Neuronal stem cell (in vitro differentiated cells): ENCODE measurements around the gene PDE2A.

Source experiments
- DNase-seq: peaks from one replicate; pipeline ENCODE4 v3.0.0-alpha.2; 2013; ENCODE audit warnings: low spot score
- H2AFZ ChIP-seq: one replicate; pipeline ENCODE4 v1.6.1; 2013; ENCODE audit warnings: mild to moderate bottlenecking, low read length, inconsistent platforms
- H2AK5ac ChIP-seq: 2 replicates; pipeline ENCODE4 v1.6.1; 2013; ENCODE audit warnings: low read depth, mild to moderate bottlenecking, inconsistent platforms, low read length, moderate library complexity, mixed read lengths
- H2BK120ac ChIP-seq: 2 replicates; pipeline ENCODE4 v1.6.1; 2013; ENCODE audit warnings: low read depth, mild to moderate bottlenecking, inconsistent platforms, low read length, moderate library complexity, mixed read lengths
- H2BK12ac ChIP-seq: one replicate; pipeline ENCODE4 v1.6.1; 2013; ENCODE audit warnings: low read length, inconsistent platforms
- H2BK15ac ChIP-seq: 2 replicates; pipeline ENCODE4 v1.6.1; 2013; ENCODE audit warnings: mild to moderate bottlenecking, low read length, inconsistent platforms, mixed read lengths
- H2BK5ac ChIP-seq: one replicate; pipeline ENCODE4 v1.6.1; 2013; ENCODE audit warnings: inconsistent platforms, mild to moderate bottlenecking, low read length, moderate library complexity
- H3K14ac ChIP-seq: one replicate; pipeline ENCODE4 v1.6.1; 2013; ENCODE audit warnings: low read length, inconsistent platforms
- H3K18ac ChIP-seq: 2 replicates; pipeline ENCODE4 v1.6.1; 2013; ENCODE audit warnings: low read length, inconsistent platforms
- H3K23ac ChIP-seq: 2 replicates; pipeline ENCODE4 v1.6.1; 2013; ENCODE audit warnings: low read depth, mild to moderate bottlenecking, mixed read lengths, low read length, inconsistent platforms; ENCODE audit not compliant: poor library complexity
- H3K27ac ChIP-seq: replicated peaks from 3 replicates; pipeline ENCODE4 v1.5.1; 2013; ENCODE audit warnings: low read length, inconsistent platforms
- H3K27me3 ChIP-seq, 3 experiments: 2 replicates each; pipeline ENCODE4 v1.6.1; 2013; ENCODE audit warnings: low read length in 3 of 3, mild to moderate bottlenecking in 2 of 3, inconsistent platforms in 1 of 3, low read depth in 1 of 3, mixed read lengths in 1 of 3, moderate library complexity in 1 of 3; ENCODE audit not compliant: control insufficient read depth in 3 of 3, insufficient read depth in 3 of 3
- H3K36me3 ChIP-seq, 2 donors: replicated peaks in 1 of 2; 2 replicates each; pipeline ENCODE4 v1.6.1; 2013; ENCODE audit warnings: low read length in 2 of 2; ENCODE audit not compliant: control insufficient read depth in 2 of 2, insufficient read depth in 2 of 2
- H3K4ac ChIP-seq: 2 replicates; pipeline ENCODE4 v1.6.1; 2013; ENCODE audit warnings: inconsistent platforms, mild to moderate bottlenecking, low read length, moderate library complexity
- H3K4me1 ChIP-seq, 2 donors: 1 replicate in 1 of 2; 2 replicates in 1 of 2; pipeline ENCODE4 v1.6.1; 2013; ENCODE audit warnings: low read length in 2 of 2, low read depth in 1 of 2; ENCODE audit not compliant: control insufficient read depth in 2 of 2, insufficient read depth in 1 of 2
- H3K4me2 ChIP-seq: one replicate; pipeline ENCODE4 v1.6.1; 2013; ENCODE audit warnings: mild to moderate bottlenecking, low read length, inconsistent platforms; ENCODE audit not compliant: insufficient read depth, poor library complexity, severe bottlenecking
- H3K4me3 ChIP-seq, 2 donors: 2 replicates each; pipeline ENCODE4 v1.5.1; 2013; ENCODE audit warnings: low read length in 2 of 2, mild to moderate bottlenecking in 2 of 2, inconsistent platforms in 1 of 2, moderate library complexity in 1 of 2
- H3K79me1 ChIP-seq: one replicate; pipeline ENCODE4 v1.6.1; 2013; ENCODE audit warnings: low read depth, mild to moderate bottlenecking, inconsistent platforms, low read length, moderate library complexity
- H3K9ac ChIP-seq: one replicate; pipeline ENCODE4 v1.6.1; 2013; ENCODE audit warnings: mild to moderate bottlenecking, low read depth, low read length, inconsistent platforms; ENCODE audit not compliant: poor library complexity
- H3K9me3 ChIP-seq, 2 donors: replicated peaks in 1 of 2; 2 replicates each; pipeline versions ENCODE3 to v1.6.1; 2013; ENCODE audit warnings: low read length in 2 of 2, mild to moderate bottlenecking in 2 of 2, inconsistent platforms in 1 of 2, low read depth in 1 of 2, mixed read lengths in 1 of 2, moderate library complexity in 1 of 2; ENCODE audit not compliant: control insufficient read depth in 2 of 2, insufficient read depth in 1 of 2
- H4K8ac ChIP-seq: one replicate; pipeline ENCODE4 v1.6.1; 2013; ENCODE audit warnings: low read depth, mild to moderate bottlenecking, inconsistent platforms, low read length, moderate library complexity
- H4K91ac ChIP-seq: one replicate; pipeline ENCODE4 v1.6.1; 2013; ENCODE audit warnings: low read length, low read depth, mild to moderate bottlenecking, inconsistent platforms; ENCODE audit not compliant: poor library complexity
- WGBS, 2 donors: extraction: QIAGEN DNeasy Blood & Tissue Kit; methylation state at CpG; one replicate each; pipeline ENCODE4 v1.1.7; 2013; ENCODE audit warnings: missing lambda C conversion rate in 2 of 2, mixed read lengths in 1 of 2; ENCODE audit not compliant: insufficient read length in 2 of 2, insufficient replicate concordance in 1 of 2; ENCODE audit errors: extremely low coverage in 2 of 2; 5-methylcytosine and 5-hydroxymethylcytosine counted together

The PDE2A gene

GRCh38 chr11:72652873-72653630 is 21.2 kb downstream of the PDE2A start:
- H2BK15ac ChIP-seq: no peak overlapping the region
- peaks cover 24% of the 10 kb centered on the region in 2 donors for H3K4me1 ChIP-seq
- peak overlapping the region; percentile 21 for H2AFZ ChIP-seq
- no peak overlapping the region for H3K4me3 ChIP-seq
- no peak overlapping the region for H2BK120ac ChIP-seq
- peak overlapping the region; percentile 64 for H2BK12ac ChIP-seq
- peak; percentile 69 for DNase-seq
- no peak overlapping the region for H4K8ac ChIP-seq
- H3K18ac ChIP-seq: peak overlapping the region; percentile 78
- no peak overlapping the region for H3K14ac ChIP-seq
- no CpG with 5 or more reads among the region's 13 CpGs for WGBS, 2 donors
- H3K4ac ChIP-seq: no peak overlapping the region
- H3K9ac ChIP-seq: peak overlapping the region; percentile 71
- peak overlapping the region; percentile 36 for H2AK5ac ChIP-seq
- H3K79me1 ChIP-seq: no peaks in the 10 kb centered on the region
- no peak overlapping the region for H3K4me2 ChIP-seq
- H3K27me3 ChIP-seq: no peaks in the 10 kb centered on the region
- no peak overlapping the region for H2BK5ac ChIP-seq
- no peaks in the 10 kb centered on the region for H3K9me3 ChIP-seq
- no peak overlapping the region for H3K23ac ChIP-seq
- no peak overlapping the region for H3K27ac ChIP-seq
- H3K36me3 ChIP-seq: no peaks in the 10 kb centered on the region
- H4K91ac ChIP-seq: no peak overlapping the region

GRCh38 chr11:72652133-72652532 is 22.1 kb downstream of the PDE2A start:
- H3K9me3 ChIP-seq: no peaks in the 10 kb centered on the region
- no peak overlapping the region for H3K14ac ChIP-seq
- no peak overlapping the region for H2BK5ac ChIP-seq
- no peak overlapping the region for H3K23ac ChIP-seq
- H3K27me3 ChIP-seq: no peaks in the 10 kb centered on the region
- no peak overlapping the region for H2BK15ac ChIP-seq
- H3K4me1 ChIP-seq: peaks cover 18 to 22% of the 10 kb centered on the region in 2 donors
- no peaks in the 10 kb centered on the region for H3K36me3 ChIP-seq
- DNase-seq: no peak
- H4K91ac ChIP-seq: no peak overlapping the region
- no peak overlapping the region for H2AK5ac ChIP-seq
- no peak overlapping the region for H3K4ac ChIP-seq
- H3K4me2 ChIP-seq: no peak overlapping the region
- no peaks in the 10 kb centered on the region for H3K79me1 ChIP-seq
- H3K9ac ChIP-seq: no peak overlapping the region
- no peak overlapping the region for H2AFZ ChIP-seq
- H3K18ac ChIP-seq: no peak overlapping the region
- H2BK120ac ChIP-seq: no peak overlapping the region
- no peak overlapping the region for H2BK12ac ChIP-seq
- no peak overlapping the region for H3K27ac ChIP-seq
- no peak overlapping the region for H3K4me3 ChIP-seq
- no peak overlapping the region for H4K8ac ChIP-seq

- H4K91ac ChIP-seq: peak overlapping the region; percentile 76
- H3K18ac ChIP-seq: no peak overlapping the region
- no peak overlapping the region for H3K27ac ChIP-seq
- H3K23ac ChIP-seq: no peak overlapping the region
- H2BK120ac ChIP-seq: no peak overlapping the region
- DNase-seq: no peak
- no peak overlapping the region for H2BK5ac ChIP-seq
- H3K14ac ChIP-seq: no peak overlapping the region
- WGBS, 2 donors: no CpG with 5 or more reads among the region's 5 CpGs
- H2AFZ ChIP-seq: no peak overlapping the region
- no peaks in the 10 kb centered on the region for H3K36me3 ChIP-seq
- no peaks in the 10 kb centered on the region for H3K27me3 ChIP-seq
- no peak overlapping the region for H3K4ac ChIP-seq
- no peak overlapping the region for H4K8ac ChIP-seq
- no peak overlapping the region for H3K9ac ChIP-seq
- H2AK5ac ChIP-seq: peak overlapping the region; percentile 8
- H3K9me3 ChIP-seq: no peaks in the 10 kb centered on the region
- H3K4me3 ChIP-seq: no peak overlapping the region
- peak overlapping the region; percentile 73 for H2BK15ac ChIP-seq
- peaks cover 14 to 15% of the 10 kb centered on the region in 2 donors for H3K4me1 ChIP-seq
- no peak overlapping the region for H3K4me2 ChIP-seq
- H2BK12ac ChIP-seq: no peak overlapping the region
- H3K79me1 ChIP-seq: no peaks in the 10 kb centered on the region
Observed at GRCh38 chr11:72649215-72649976, 24.8 kb downstream of the PDE2A start.

GRCh38 chr11:72648384-72649136 is 25.7 kb downstream of the PDE2A start:
- H3K14ac ChIP-seq: peak overlapping the region; percentile 91
- DNase-seq: no peak
- peaks cover 10% of the 10 kb centered on the region in 2 donors for H3K4me1 ChIP-seq
- H2AK5ac ChIP-seq: peak overlapping the region; percentile 23
- no peak overlapping the region for H2BK120ac ChIP-seq
- no CpG with 5 or more reads among the region's 7 CpGs for WGBS, 2 donors
- peak overlapping the region; percentile 9 for H3K9ac ChIP-seq
- H2BK15ac ChIP-seq: peak overlapping the region; percentile 73
- peak overlapping the region; percentile 20 for H3K23ac ChIP-seq
- H3K79me1 ChIP-seq: no peaks in the 10 kb centered on the region
- no peaks in the 10 kb centered on the region for H3K36me3 ChIP-seq
- H3K18ac ChIP-seq: peak overlapping the region; percentile 74
- no peaks in the 10 kb centered on the region for H3K9me3 ChIP-seq
- H3K27ac ChIP-seq: no peak overlapping the region
- H2BK12ac ChIP-seq: no peak overlapping the region
- no peak overlapping the region for H4K8ac ChIP-seq
- no peak overlapping the region for H2AFZ ChIP-seq
- peak overlapping the region; percentile 76 for H4K91ac ChIP-seq
- H3K4me2 ChIP-seq: no peak overlapping the region
- H3K4me3 ChIP-seq: no peak overlapping the region
- peaks cover 0 to 4% (median 2%) of the 10 kb centered on the region in 3 experiments for H3K27me3 ChIP-seq
- no peak overlapping the region for H2BK5ac ChIP-seq
- no peak overlapping the region for H3K4ac ChIP-seq
